GM19099 (cell line): ENCODE data around the gene HES3.

Source experiments
- POLR2A ChIP-seq: IDR thresholded peaks from 3 replicates; pipeline ENCODE4 v1.6.1; 2011; ENCODE audit warnings: low read depth; ENCODE audit not compliant: insufficient read length; ENCODE audit errors: extremely low read depth

HES3 gene, protein sequence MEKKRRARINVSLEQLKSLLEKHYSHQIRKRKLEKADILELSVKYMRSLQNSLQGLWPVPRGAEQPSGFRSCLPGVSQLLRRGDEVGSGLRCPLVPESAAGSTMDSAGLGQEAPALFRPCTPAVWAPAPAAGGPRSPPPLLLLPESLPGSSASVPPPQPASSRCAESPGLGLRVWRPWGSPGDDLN

GRCh38 chr1:6243993-6244392 is at the start of gene HES3:
Gene HES3, plus strand, starts transcription at chr1:6244179. Its CDS starts 187 bp downstream, at chr1:6244366.
- no peak for TF ChIP-seq POLR2A

DNA sequence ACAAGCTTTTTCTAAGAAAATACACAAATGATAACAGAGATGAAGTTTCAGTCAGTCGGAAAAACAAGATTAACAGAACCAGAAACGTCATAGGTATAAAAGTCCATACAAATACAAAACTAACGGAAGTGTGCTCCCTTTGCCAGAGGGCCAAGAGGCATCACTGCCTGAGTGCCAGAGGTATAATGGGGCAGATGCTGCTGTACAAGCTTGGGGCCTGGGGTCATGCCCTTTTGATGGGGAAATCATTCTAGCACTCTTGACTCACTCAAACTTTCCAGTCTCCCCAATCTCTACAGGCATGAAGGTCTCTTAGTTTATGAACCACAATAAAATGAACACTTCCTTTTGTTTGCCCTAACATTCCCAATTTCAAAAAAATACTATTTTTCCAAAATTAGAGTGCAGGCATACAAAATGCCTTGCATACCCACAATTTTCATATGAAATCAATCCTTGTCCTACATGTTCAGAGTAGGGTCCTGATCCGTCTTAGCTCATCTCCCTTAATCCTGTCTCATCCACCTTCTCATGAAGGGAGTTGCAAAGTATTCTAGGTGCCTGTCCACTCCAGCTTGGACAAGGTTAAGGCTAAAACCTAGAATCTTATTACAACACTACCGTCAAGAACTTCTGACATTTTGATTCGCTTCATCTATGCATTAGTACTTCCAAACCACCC is 46.1 kb upstream of the HES3 start:
- no peak for TF ChIP-seq POLR2A

GRCh38 chr1:6198646-6199297 is 45.2 kb upstream of the HES3 start:
- no peak for TF ChIP-seq POLR2A

- TF ChIP-seq POLR2A = peak; percentile 92
Observed at GRCh38 chr1:6199298-6200187, 44.4 kb upstream of the HES3 start, which contains the start of gene RPL22. Gene RPL22, minus strand, starts transcription at chr1:6199595. Its CDS starts 22 bp downstream, at chr1:6199573.

DNA sequence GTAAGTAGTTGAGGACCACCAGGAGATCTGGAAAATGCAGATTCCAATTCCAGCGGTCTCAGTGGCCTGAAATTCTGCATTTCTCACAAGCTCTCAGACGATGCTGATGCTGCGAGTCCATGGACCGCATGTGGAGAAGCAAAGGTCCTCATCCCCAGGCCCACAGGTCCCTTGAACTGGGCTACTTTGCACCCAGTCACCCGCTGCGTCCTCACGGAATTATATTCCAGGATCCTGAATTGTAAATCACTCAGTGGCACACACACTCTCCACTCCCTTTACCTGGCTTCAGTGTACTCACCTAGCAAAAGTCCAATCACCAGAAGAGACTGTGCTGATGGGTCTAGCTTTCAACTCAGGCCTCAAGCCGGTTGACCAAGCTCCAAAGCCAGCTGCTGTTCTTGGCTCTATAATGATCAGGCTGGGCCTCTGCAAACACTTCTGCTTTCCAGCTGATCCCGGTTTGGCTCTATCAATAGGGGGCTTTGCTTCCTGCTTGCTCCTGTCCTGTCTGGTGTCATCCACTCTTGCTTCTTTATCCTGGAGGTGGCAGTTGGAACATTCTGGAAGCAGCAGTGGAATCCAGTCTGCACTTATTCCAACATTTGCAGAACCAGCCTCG is 43.7 kb upstream of the HES3 start:
- no peak for TF ChIP-seq POLR2A

DNA sequence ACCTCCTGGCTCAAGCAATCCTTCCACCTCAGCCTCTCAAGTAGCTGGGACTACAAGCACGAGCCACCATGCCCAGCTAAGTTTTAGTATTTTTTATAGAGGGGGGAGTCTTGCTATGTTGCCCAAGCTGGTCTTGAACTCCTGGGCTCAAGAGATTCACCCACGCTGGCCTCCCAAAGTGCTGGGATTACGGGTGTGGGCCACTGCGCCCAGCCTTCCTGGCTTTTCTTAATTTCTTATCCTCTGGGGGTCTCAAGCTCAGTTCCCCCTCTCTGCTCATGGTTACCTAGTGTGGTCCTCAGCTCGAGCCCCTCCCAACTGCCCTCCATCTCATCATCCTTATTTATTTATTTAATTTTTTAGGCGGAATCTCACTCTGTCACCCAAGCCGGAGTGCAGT is 41.7 kb upstream of the HES3 start:
- no peak for TF ChIP-seq POLR2A

- TF ChIP-seq POLR2A = peak; percentile 81
Observed at GRCh38 chr1:6205849-6206519, 38.0 kb upstream of the HES3 start, which contains the start of gene RNF207. Gene RNF207, plus strand, starts transcription at chr1:6206119. Its CDS starts 417 bp downstream, at chr1:6206536.

GRCh38 chr1:6206520-6206855 is 37.5 kb upstream of the HES3 start:
- TF ChIP-seq POLR2A = no peak

DNA sequence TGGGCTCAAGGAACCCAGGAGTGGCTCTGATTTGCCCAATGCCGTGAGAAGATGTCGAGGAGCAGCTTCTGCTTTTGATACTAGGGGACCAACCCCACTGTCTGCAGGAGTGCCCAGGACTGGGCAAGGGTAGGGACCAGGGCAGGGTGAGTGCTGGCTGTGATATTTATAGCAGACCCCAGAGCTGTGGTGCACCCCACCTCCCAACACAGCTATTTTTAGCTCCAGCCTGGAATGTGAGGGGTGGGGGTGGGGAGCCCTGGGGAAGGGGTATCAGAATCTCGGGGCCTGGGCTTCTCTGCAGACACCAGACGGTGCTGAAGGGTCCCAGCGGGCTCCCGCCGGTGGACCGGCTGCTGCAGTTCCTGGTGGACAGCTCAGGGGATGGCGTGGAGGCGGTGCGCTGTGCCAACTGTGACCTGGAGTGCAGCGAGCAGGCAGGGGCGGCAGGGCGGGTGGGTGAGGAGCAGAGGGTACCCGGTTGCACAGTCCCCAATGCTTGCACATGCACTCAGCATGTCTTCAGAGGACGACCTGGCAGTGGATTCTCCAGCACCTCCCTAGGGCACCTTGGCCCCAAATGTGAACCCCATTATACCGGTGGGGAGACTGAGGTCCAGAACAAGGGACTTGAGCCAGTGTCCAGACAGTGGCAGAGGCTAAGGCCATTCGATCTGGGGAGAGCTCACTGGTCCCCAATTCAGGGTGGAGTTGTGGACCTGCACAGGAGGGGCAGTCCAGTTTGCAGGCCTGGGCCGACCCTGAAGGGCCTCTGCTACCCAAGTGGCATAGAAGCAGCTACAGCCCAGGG is 36.7 kb upstream of the HES3 start:
- TF ChIP-seq POLR2A = no peak

DNA sequence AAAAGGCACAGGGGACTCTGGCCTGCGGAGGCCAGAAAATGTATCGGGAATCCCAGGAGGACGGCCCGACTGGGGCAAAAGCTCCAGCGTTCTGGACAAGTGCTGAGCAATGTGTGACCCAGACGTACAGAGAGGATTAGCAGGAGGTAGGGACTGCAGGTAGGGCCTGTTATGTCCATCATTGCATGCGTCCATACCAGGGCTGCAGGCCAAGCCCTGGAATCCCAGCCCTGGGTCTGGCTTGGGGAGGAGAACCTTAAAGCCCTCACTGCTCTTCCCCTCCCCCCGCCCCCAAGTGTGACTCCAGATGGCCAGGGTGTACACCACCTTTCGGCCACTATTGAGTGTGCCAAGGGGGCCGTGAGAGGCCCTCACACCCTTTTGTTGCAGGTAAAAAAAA is 36.1 kb upstream of the HES3 start:
- no peak for TF ChIP-seq POLR2A

- TF ChIP-seq POLR2A = no peak
Observed at GRCh38 chr1:6208723-6209660, 35.0 kb upstream of the HES3 start.

DNA sequence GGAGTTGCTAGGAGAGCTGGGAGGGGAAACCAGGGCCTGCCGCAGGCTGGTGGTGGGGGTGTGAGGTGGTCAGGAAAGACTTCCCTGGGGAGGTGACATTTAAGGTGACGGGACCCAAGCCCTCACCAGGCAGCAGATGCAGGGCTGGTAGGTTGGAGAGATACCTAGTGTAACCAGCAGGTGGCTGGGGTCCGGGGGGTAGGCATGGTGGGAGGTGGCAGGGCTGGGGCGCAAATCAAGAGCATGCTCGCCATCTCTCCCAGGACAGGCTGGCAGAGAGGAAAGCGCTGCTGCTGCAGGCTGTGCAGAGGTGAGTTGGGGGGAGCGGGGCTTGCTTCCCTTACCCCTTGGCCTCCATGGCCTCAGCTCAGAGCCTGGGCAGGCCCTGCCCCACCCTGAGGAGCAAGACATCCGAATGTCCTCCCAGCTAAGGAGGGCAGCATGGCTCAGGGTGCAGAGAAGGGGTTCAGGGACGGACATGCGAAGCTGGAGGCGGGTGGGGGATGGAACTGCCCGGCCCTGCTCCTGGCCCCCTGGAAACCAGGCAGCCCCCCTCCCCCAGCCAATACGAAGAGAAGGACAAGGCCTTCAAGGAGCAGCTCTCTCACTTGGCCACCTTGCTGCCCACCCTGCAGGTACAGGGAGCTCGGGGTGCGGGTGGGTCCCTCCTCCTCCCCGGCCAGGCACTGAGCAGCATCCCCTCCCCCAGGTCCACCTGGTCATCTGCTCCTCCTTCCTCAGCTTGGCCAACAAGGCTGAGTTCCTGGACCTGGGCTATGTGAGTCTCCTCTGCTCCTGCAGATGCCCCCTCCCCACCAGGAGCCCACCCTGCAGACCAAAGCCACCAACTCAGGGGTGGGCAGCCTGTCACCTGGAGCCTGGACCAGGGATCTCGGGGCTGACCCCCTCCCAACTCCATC is 34.1 kb upstream of the HES3 start:
- TF ChIP-seq POLR2A = no peak
